Activated naive CD8-positive, alpha-beta T cell treated with anti-CD3 and anti-CD28 coated beads, Interleukin-2, amount 50 U/mL, for 24 hours (primary cell): ENCODE measurements around the gene S100A6.

ENCODE experiments used
- ATAC-seq: fragments of 150-1000 bp; cut with Tn5 transposase; one replicate; pipeline ENCODE4 v1.10.0; 2021
- DNase-seq: peaks from one replicate; pipeline ENCODE4 v3.0.0; 2021
- H3K27ac Mint-ChIP-seq: one replicate; pipeline ENCODE4 v1.8.0; 2021; ENCODE audit warnings: mild to moderate bottlenecking, mixed read lengths
- H3K27me3 Mint-ChIP-seq: one replicate; pipeline ENCODE4 v1.8.0; 2021; ENCODE audit warnings: mixed read lengths
- H3K36me3 Mint-ChIP-seq: one replicate; pipeline ENCODE4 v1.8.0; 2021; ENCODE audit warnings: low read depth, mixed read lengths
- H3K4me1 Mint-ChIP-seq: one replicate; pipeline ENCODE4 v1.8.0; 2021; ENCODE audit warnings: mixed read lengths
- H3K4me3 Mint-ChIP-seq: one replicate; pipeline ENCODE4 v1.8.0; 2021; ENCODE audit warnings: mild to moderate bottlenecking, moderate library complexity, mixed read lengths
- H3K9me3 Mint-ChIP-seq: one replicate; pipeline ENCODE4 v1.8.0; 2021; ENCODE audit warnings: mixed read lengths

Gene S100A6

GRCh38 chr1:153493343-153493960, 42.3 kb downstream of the S100A6 start:
- DNase-seq (no peak), ATAC-seq (no peak)
- Mint-ChIP-seq H3K4me1 (no peaks in the 10 kb centered on the region), H3K36me3 (no peaks in the 10 kb centered on the region), H3K4me3 (no peak overlapping the region), H3K27me3 (peaks cover 15% of the 10 kb centered on the region), H3K27ac (no peak overlapping the region), H3K9me3 (no peaks in the 10 kb centered on the region)

GRCh38 chr1:153490272-153491051, 45.3 kb downstream of the S100A6 start:
- Mint-ChIP-seq H3K27me3 (peaks cover 9% of the 10 kb centered on the region), H3K36me3 (no peaks in the 10 kb centered on the region), H3K4me3 (no peak overlapping the region), H3K27ac (no peak overlapping the region), H3K4me1 (no peaks in the 10 kb centered on the region), H3K9me3 (no peaks in the 10 kb centered on the region)
- peak; percentile 45 for ATAC-seq
- DNase-seq: no peak

- Mint-ChIP-seq H3K27me3 (peaks cover 17% of the 10 kb centered on the region), H3K36me3 (no peaks in the 10 kb centered on the region), H3K9me3 (no peaks in the 10 kb centered on the region), H3K4me1 (no peaks in the 10 kb centered on the region), H3K4me3 (no peak overlapping the region), H3K27ac (no peak overlapping the region)
- ATAC-seq (no peak), DNase-seq (no peak)
Observed at GRCh38 chr1:153488731-153489130, 47.1 kb downstream of the S100A6 start.

GRCh38 chr1:153487707-153488106, 48.1 kb downstream of the S100A6 start:
- no peak for DNase-seq
- Mint-ChIP-seq H3K4me3 (no peak overlapping the region), H3K9me3 (no peaks in the 10 kb centered on the region), H3K27me3 (peaks cover 21% of the 10 kb centered on the region), H3K36me3 (no peaks in the 10 kb centered on the region), H3K27ac (no peak overlapping the region), H3K4me1 (no peaks in the 10 kb centered on the region)
- no peak for ATAC-seq

- no peaks in the 10 kb centered on the region for H3K9me3 Mint-ChIP-seq
- H3K27me3 Mint-ChIP-seq: peaks cover 34% of the 10 kb centered on the region
- H3K27ac Mint-ChIP-seq: no peak overlapping the region
- H3K4me3 Mint-ChIP-seq: no peak overlapping the region
- H3K36me3 Mint-ChIP-seq: no peaks in the 10 kb centered on the region
- no peaks in the 10 kb centered on the region for H3K4me1 Mint-ChIP-seq
- DNase-seq (no peak), ATAC-seq (no peak)
Observed at GRCh38 chr1:153485863-153486262, 49.9 kb downstream of the S100A6 start.
